Measurements from ENCODE around the gene CCN5.
A peak's percentile ranks its signal among the peaks of the same experiment; 100 is the strongest.

Gene CCN5

GRCh38 chr20:44743916-44744655, 28.9 kb downstream of the CCN5 start:
- DNase-seq (ENCODE audit: low read depth), result no peak
- TF ChIP-seq, protein P1, sequence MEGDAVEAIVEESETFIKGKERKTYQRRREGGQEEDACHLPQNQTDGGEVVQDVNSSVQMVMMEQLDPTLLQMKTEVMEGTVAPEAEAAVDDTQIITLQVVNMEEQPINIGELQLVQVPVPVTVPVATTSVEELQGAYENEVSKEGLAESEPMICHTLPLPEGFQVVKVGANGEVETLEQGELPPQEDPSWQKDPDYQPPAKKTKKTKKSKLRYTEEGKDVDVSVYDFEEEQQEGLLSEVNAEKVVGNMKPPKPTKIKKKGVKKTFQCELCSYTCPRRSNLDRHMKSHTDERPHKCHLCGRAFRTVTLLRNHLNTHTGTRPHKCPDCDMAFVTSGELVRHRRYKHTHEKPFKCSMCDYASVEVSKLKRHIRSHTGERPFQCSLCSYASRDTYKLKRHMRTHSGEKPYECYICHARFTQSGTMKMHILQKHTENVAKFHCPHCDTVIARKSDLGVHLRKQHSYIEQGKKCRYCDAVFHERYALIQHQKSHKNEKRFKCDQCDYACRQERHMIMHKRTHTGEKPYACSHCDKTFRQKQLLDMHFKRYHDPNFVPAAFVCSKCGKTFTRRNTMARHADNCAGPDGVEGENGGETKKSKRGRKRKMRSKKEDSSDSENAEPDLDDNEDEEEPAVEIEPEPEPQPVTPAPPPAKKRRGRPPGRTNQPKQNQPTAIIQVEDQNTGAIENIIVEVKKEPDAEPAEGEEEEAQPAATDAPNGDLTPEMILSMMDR (IDR thresholded peaks at IDR 0.05; ENCODE audit: insufficient read depth, low read depth, low read length, missing control alignments), result no peak
- H3K4me3 ChIP-seq (ENCODE audit: low read length), result no peak overlapping the region

GRCh38 chr20:44745122-44745597, 30.0 kb downstream of the CCN5 start:
- DNase-seq (ENCODE audit: low read depth), result no peak
- TF ChIP-seq, protein P1 (IDR thresholded peaks at IDR 0.05; ENCODE audit: insufficient read depth, low read depth, low read length, missing control alignments), result no peak
- no peak overlapping the region for H3K4me3 ChIP-seq (ENCODE audit: low read length)

DNA sequence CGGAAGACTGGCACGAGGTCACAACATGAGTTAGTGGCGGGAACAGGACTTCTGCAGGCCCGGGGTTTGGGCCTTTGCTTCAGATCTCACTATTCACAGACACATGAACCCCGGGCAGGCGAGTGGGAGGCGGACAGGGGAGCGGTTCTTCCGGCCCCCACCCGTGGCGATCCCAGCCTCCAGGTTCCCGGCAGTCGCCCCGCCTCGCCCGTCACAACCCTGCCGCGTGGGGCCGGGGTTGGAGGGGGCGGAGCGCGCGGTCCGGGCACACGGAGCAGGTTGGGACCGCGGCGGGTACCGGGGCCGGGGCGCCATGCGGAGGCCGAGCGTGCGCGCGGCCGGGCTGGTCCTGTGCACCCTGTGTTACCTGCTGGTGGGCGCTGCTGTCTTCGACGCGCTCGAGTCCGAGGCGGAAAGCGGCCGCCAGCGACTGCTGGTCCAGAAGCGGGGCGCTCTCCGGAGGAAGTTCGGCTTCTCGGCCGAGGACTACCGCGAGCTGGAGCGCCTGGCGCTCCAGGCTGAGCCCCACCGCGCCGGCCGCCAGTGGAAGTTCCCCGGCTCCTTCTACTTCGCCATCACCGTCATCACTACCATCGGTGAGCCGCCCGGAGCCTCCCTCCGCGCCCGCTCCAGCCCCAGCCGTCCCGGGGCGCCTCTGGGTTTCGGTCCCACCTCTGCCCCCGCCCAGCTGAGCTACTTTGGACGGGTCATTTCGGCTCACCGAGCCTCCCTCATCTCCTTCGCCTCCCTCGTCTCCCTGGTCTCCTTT, 30.6 kb downstream of the CCN5 start, which contains the start of gene KCNK15:
TSS of gene KCNK15 (plus strand) at position 268 of the 769 bp plus-strand sequence. CDS start at position 314, 46 bp downstream.
- peak; percentile 18 for DNase-seq (ENCODE audit: low read depth)
- peak within 1 kb of the TSS; percentile 32 for H3K4me3 ChIP-seq (ENCODE audit: low read length)
- TF ChIP-seq, protein P1 (IDR thresholded peaks at IDR 0.05; ENCODE audit: insufficient read depth, low read depth, low read length, missing control alignments), result no peak

DNA sequence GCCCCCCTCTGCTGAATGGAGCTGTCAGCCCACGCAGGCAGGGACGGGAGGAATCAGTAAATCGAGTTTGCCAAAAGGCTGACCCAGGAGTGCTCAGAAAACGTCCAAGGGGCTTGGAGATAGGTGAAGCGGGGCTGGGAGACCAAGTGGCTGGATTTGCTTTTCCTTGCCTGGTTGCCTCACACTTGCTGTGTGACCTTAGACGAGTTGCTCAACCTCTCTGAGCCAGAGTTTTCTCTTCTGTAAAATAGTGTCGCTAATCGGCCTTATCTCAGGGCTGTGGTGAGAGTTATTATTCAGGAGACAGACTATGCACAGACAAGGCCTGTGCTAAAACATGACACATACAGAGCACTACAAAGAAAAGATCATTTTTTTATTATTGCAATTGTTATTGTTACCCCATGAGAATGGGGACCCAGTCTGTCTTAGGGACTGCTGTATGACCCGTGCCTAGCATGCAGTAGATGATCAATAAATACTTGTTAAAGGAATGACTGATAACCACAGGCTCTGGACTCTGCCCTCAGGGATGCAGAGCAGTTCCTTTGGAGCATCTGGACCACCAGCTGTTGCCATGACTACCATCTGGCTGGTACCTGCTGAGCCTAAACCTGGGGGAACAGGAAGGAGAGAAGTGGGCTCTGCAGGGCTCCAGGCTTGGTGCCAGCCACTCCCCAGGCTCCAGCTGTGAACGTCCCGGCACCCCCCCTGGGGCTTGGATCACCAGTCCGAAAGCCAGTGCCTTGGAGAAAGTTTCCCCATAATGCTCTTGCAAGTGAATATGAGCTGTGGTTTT, 31.4 kb downstream of the CCN5 start:
- H3K4me3 ChIP-seq (ENCODE audit: low read length), result peak overlapping the region; percentile 32
- no peak for DNase-seq (ENCODE audit: low read depth)
- TF ChIP-seq, protein P1 (IDR thresholded peaks at IDR 0.05; ENCODE audit: insufficient read depth, low read depth, low read length, missing control alignments), result no peak

DNA sequence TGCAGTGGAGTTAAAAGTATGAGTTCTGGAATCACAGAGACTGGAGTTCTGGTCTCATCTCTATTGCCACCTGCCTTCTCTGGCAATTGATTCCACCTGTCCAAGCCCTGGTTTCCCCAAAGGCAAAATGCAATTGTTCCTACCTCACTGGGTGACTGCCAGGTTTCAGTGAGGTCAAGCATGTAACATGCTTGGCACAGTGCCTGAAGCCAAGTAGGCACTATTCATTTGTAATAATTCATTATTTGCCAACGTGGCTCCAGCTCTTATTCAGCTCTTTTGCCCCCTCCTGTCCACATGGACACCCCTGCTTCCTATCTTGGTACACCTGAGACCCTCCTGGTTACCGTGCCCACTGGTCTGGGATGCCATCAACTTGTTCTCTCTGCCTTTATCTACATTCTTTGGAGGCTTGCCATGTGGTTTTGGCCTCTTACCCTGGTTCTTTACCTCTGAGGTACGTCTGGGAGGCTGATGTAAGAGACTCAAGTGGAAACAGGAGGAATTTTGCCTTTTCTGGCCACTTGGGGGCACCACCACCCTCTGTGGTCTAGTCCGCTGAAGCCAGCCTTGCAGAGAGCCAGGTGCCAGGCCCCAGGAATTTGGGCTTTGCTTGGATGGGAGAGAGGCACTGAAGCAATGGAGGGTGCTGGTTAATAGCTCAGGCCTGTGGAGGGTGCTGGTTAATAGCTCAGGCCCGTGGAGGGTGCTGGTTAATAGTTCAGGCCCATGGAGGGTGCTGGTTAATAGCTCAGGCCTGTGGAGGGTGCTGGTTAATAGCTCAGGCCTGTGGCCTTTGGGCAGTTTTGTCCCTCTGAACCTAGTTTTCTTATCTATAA, 32.2 kb downstream of the CCN5 start:
- H3K4me3 ChIP-seq (ENCODE audit: low read length), result no peak overlapping the region
- peak; percentile 82 for DNase-seq (ENCODE audit: low read depth)
- TF ChIP-seq, protein P1 (IDR thresholded peaks at IDR 0.05; ENCODE audit: insufficient read depth, low read depth, low read length, missing control alignments), result peak; percentile 78

DNA sequence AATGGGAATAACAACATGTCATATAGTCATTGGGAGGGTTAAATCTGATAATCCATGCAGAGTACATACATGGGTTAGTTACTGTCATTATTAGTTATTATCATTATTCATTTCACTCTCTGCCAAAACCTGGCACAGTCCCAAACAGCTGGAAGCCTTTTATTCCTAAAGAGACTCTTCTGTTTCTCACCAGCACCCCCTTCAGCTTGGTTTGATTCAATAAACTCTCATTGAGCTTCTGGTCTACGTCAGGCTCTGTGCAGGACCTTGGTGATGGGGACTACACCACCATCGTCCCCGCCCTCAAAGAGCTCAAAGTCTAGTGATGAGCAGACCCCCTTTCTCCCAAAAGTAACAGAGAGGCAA, 32.8 kb downstream of the CCN5 start:
- DNase-seq (ENCODE audit: low read depth), result no peak
- TF ChIP-seq, protein P1 (IDR thresholded peaks at IDR 0.05; ENCODE audit: insufficient read depth, low read depth, low read length, missing control alignments), result no peak
- H3K4me3 ChIP-seq (ENCODE audit: low read length), result no peak overlapping the region

Measured in epithelial cell of esophagus (primary cell).